GM18870 (cell line): ENCODE data around the gene MYO16.

Experiments
- ATAC-seq: cut with Tn5 transposase; IDR thresholded peaks from one replicate; pipeline ENCODE4 v1.9.1; 2021; ENCODE audit warnings: moderate library complexity; ENCODE audit not compliant: unreplicated experiment

The MYO16 gene

DNA sequence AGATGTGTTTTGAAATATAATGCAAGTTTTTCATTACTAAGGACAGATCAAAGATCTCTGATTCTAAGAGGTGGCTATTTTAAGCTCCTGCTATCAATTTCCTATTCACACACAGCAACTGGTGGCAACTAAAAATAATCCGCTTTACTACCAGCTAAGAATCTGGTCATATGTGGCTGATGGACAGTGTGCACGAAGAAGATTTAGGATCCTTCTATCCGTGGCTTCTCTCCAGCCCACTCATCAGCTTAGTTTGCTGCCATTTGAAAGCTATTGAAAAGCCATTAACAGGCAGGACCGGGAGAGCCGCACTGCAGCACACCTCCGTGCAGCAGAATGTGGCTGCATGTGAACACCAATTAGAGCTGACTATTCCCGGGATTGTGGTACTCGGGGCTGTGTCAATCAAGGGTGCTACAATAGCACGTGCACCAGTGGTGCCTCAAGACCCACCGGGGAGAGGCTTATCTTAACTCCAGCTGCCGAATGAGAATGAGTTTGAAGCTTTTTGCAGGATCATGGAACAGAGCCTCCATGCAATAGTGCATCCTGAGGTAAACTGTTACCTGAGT lies at the start of gene MYO16:
Gene MYO16 (plus strand): TSS at position 431 of the 572 bp plus-strand sequence. CDS start 234 bp downstream, outside the sequence.
- ATAC-seq, result no peak

DNA sequence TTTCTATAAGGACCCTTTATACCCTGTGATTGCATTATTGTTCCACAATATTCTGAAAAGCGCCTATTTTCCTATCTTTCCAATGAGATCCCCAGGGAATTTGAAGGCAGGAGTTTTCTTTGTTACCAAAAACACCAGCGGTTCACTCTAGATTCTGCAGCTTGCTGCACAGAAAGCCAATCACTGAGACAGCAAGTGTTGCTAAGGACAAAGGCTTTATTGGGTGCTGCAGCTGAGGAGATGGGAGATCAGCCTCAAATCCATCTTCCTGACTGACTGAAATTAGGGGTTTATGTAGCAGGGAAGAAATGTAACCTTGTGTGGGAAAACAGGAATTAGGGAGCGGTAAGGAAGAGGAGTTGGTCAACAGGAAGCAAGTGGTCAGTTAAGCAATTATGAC lies 42.6 kb upstream of the MYO16 start:
- ATAC-seq, result no peak

DNA sequence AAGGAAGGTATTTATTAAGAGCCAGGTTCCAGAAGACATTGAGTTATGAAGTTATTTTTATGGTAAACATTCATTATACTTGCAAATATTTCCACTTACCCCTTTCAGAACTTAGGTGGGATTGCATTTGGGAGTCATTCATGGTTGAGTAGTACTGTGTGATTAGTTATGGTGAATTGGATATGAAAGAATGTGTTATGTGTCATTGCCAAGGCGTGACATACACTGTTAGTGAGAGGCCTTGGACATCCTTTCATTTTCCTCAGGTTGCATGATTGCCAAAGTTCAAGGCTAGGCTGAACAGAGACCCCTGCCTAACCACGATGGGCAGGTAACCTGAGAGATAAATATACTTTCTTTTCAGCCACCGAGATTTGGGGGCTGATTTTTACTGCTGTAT lies 40.9 kb upstream of the MYO16 start:
- ATAC-seq, result no peak

DNA sequence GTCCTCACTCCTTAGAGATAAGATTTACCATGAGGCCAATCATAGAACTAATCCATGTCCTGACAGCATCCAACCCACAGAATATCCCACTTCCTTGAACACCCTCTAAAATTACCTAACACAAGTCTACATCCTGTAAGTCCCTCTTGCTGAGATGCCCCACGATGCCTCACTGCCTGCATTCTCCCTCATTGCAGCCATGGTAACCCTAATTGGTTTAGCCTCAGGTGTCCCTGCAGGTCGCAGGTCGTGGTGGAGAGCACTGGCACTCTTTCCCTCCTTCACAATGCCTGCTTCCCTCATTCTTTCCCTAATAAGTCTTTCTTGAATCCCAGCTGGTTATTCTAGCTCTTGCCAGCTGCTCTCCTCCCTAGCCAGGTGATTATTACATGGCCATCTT lies 35.3 kb upstream of the MYO16 start:
- ATAC-seq, result no peak

DNA sequence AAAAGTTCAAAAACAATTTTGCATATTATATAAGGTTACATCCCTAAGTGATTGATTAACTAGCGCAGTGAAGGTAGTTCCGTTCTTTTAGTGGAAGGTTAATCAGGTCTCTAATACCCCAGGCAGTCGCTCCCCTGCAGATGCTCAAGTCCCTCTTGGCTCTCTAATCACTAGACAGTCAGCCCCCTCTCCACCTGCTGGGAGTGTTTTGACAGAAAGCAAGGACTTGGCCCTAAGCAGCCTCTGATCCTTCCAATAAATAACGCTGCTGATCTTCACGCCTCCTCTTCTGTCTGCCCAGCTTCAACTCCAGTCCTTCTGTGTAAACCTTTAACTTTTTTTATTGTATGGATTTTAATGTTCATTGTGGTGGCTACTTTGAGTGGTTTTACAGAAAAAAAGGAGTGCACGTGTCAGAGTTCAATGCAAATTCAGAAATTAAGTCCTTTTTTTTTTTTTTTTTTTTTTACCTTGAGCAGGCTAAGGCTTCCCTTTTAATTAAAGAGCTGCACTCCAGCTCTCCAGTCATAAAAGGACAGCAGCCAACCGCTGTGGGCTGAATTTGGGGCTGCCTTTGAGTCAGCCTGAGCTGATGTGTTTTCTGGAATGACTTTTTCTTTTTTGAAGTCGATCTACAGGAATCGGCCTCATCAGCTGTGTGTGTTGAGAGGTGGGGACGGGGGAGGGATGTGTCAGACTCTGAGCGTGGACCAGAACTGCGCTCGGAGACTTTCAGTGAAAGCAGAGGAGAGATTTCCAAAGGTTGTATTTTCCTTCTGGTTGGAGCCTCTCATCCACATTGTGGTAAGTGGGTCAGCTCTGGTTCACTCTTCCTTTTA lies 33.8 kb upstream of the MYO16 start:
- ATAC-seq, result no peak

DNA sequence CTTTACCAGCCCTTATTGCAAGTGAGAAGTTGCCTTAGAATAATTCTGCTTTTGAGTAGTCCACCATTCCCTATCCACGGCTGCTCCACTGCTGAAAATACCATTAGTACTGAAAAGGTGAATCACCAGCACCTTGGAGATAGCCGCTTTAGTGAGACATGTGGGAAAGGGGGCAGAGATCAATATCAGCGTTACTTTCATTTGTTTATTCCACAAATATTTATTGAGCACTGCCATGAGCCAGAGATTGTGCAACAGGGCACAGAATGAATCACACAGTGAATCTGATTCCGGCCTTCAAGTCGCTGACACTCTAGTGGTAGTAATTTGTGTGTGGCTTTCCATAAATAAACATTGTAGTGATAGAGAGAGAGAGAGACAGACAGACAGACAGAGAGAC lies 31.5 kb upstream of the MYO16 start:
- no peak for ATAC-seq

DNA sequence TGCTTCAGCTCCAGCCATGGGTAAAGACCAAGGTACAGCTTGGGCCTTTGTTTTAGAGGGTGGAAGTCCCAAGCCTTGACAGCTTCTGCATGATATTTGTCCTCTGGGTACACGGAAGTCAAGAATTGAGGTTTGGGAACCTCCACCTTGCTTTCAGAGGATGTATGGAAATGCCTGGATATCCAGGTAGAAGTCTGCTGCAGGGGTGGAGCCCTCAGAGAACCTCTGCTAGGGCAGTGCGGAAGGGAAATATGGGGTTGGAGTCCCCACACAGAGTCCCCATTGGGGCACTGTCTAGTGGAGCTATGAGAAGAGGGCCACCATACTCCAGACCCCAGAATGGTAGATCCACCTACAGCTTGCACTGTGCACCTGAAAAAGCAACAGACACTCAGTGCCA lies 23.0 kb upstream of the MYO16 start:
- no peak for ATAC-seq

DNA sequence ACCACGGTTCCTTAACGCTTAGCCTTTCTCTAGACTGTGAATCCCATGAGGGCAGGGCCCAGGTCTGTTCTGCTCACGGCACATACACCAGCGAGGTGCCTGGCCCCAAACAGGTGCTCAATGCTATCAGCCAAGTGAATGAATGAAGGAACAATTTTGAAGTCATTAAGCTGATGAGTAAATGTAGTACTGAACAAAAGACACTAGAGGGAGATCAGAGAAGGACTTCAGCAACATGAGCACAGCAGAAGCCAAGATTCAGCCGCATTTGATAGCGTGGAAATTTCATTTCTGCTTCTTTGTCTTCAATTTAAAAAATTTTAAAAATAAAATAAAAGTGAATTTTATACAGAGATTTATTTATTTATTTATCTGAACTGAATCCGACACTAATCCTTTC lies 20.1 kb upstream of the MYO16 start:
- no peak for ATAC-seq

DNA sequence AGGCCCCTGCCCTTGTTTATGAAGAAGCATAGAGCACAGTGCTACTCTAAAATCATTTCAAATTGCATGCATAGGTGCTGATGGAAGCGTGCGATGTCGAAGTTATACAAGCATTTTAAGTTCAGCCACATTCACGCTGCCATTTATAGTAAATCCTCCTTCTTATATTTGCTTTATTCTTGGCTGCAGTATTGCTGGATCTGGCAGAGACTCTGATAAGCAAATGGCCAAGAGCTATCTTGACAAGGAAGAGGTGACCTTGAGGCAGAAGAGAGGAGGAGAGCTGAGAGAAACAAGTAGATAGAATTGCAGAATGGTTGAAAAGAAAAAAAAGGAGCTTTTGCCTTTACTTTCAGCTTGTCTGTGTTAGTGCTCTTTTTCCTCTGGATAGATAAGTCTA lies 18.9 kb upstream of the MYO16 start:
- no peak for ATAC-seq

DNA sequence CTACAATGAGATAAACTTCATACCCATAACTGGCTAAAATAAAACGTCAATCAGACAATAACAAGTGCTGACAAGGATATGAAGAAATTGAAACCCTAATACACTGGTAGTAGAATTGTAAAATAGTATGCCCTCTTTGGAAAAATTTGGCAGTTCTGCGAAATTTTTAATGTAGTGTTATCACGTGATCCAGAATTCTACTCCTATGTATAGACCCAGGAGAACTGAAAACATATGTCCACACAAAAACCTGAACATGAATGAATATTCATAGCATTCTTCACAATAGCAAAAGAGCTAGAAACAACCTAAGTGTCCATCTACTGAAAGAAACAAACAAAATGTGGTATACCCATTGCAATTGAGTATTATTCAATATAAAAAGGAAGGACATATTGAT lies 14.2 kb upstream of the MYO16 start:
- ATAC-seq, result no peak

DNA sequence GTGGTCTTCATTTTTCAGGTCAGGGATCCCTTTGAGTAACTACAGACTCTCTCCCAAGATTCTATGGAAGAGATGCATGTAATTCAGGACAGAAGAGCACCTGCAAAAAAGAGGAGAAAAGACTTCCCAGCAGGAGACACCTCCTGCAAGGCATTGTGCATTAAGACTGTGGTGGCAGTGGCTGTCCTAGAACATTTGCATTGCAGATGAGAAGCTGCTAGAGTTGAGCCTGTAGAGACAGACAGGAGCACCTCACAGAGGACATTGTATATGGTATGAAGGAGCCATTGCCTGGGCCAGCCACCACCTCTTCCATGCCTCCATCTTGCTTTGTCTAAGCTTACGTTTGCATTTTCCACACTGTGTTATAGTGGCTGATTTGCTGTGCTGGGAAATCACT lies 11.2 kb upstream of the MYO16 start:
- ATAC-seq, result no peak

DNA sequence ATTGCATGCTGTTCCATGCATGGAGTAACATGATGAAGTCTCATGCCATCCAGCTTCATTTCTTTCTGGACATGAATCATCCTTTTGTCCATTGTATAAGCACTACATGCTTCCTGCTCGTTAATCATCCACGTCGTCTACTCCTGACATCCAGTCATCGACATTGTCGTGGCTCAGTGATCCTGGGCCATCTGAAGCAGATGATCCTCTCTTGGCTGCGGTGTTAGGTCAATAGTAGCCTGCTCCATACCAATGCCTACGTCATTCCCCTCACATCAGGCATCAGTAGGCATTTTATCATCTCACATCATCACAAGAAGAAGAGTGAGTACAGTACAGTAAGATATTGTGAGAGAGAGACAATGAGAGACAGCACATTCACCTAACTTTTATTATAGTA lies 7.9 kb upstream of the MYO16 start:
- no peak for ATAC-seq

DNA sequence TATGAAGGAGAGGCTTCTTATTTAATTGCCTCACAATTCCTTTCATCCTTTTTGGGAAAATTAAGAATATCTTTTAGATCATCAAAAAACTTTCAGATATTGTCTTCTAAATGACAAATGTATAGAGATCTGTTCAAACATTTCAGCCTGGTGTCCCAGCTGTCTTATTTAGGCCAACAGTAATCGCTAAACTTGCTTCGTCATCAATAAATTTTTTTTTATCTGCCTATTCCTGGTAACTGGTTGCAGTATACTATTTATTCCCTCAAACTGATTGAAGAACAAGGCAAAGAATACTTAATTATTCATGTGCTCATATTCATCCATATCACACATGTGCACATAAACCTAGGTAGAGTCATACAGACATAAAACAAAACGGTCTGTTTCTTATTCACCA lies 5.3 kb upstream of the MYO16 start:
- ATAC-seq, result no peak

DNA sequence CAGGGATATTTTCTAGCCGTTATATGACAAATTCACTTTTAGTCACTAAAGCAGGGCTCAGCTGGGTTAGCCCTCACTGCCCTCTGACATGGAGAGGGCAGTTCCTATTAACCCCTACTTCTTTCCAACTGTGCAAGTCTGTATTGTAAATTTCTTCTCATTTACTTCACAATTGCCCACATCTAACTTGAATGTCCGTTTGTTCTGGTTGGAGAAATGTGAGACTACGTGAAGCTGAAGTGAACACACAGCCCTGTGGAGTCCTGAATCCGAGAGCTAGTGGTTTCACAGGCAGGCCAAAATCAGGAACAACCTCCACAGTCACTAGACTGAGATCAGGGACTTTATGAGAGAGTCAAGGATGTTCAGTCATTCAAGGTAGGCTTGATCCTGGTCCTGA lies 4.4 kb upstream of the MYO16 start:
- no peak for ATAC-seq

DNA sequence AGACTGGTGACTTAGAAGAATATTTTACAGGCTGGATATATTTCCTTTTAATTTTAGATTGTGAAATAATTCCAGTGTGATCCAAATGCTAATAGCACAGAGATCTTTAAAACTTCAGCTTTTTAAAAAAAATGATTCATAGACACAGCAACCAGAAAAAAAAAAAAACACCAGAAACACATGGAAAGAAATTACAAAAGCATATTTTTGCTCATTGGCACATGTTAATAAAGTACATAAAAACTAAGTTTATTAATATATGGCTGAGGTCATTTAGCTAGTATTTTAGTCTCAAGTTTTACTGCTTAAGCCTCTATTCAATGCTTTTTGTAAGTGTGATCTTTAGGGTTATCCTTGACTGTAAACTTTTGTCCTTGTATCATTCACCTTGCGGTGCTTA lies 577 bp downstream of the MYO16 start:
- no peak for ATAC-seq

DNA sequence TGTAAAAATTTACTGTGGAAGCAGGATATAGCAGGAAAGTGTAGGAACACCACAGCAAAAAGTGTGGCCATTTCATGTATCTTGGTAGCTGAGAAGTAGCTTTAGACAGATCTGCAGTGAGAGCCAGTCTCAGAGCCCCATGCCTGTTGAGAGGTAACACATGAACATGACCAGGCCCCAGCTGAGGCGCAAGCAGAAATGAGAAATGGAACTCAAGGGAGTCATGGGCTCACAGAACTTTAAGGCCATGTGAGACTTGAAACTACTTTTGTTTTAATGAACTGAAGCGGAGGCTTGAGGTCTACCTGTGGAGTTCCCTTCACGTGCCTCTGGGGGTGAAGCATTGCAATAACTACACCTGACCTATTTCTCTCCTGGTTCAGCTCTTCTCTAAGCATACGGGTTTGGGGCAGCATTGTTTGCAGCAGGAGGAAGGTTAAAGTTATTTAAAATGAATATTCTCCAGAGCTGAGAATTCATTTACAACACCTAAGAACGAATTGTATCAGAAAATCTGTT lies 3.3 kb downstream of the MYO16 start:
- ATAC-seq, result no peak

DNA sequence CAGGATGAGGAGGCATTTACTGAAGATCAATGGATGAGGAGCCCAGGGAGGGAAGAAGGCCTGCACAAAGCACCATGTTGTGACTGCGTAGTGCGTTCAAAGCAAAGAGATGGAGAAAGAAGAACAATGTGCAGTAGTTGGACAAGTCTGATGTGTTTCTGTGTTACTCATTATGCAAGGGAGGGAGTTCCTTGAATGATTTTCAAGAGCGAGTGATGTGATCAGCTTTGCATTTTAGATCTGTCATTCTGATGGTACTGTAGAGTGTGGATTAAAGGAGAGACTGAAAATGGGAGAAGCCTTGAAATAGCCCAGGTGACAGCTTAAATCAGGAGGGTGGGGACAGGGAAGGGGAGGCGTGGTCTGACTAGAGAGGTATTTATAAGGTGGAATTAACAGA lies 9.5 kb downstream of the MYO16 start:
- no peak for ATAC-seq

DNA sequence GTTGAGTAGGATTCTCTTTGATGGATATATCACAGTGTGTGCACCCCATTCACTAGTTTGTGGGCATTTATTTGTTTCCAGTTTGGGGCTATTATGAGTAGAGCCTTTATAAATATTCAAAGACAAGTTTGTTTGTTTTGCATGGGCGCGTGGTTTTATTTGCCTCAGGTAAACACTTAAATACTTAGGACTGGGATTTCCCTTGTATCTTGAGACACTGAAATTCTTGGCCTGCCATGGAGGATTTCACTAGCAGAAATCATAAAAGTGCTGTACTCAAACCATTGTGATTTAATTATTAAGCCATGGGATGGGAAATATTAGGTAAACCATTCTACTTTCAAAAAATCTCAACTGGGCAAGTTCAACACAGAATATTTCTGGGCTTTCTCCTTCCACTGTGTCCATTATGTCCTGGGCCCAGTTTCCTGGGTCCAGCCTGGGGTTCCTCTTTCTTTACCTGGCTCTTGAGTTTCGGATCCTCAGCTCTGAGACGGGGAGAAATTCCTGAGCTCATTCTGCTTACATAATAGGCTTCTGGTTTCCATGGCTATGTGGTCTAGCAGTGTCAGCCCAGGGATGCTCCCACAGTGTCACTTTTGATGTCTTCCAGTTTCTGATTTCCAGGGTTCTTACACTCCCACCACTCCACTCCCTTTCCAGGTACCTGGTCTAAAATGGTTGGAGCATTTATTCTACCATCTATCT lies 14.4 kb downstream of the MYO16 start:
- no peak for ATAC-seq

DNA sequence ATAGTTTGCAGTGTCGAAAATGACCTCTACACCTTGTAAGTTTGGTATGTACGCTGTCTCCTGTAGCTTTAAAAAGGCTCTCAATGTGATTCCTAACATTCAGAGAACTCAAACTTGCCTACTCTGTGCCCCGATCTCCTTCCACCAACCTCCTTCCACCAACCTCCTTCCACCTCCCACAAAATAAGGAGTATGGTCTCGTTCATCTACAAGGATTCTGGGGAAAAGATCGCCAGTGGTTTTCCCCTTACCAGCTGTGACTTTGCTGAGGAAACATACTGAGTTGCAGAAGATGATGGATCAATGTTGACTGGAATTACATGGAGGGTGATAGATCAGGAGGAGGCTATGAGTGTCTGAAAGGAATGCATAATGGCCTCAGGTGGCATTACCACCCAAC lies 16.0 kb downstream of the MYO16 start:
- ATAC-seq, result no peak

DNA sequence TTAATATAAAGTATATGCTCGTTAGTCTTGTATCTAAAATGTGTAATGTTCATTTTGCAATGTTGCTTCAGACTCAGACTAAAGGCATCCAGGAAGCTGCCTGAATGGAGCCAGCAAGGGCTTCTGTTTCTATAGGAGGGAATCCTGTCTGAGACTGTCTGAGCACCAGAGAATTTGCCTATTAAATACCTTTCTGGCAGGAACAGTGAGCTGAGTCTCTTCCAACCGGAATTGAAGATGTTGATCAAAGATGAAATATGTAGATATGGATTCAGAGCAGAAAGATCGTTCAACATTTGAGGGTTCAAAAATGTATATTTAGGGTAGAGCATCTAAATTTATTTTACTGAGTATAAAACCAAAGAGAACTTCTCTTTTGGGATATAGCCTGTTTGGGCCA lies 20.9 kb downstream of the MYO16 start:
- ATAC-seq, result no peak

DNA sequence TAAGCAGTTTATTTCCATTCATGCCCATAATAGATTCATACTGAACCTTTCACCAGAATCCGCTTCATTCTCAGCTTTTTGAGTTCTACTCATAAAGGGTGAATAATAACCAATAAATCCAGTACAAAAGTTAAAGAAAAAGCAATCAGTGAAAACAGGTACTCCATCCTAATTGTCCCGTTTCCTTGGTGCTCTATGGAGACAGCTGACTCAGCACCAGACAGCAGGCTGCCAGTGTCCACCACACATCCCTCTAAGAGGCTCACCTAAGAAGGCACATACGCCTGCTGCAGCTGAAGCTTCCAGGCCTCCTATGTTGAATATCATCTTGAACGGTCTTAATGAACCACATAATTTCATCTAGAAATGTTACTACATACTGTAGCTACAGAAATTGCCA lies 27.3 kb downstream of the MYO16 start:
- no peak for ATAC-seq

DNA sequence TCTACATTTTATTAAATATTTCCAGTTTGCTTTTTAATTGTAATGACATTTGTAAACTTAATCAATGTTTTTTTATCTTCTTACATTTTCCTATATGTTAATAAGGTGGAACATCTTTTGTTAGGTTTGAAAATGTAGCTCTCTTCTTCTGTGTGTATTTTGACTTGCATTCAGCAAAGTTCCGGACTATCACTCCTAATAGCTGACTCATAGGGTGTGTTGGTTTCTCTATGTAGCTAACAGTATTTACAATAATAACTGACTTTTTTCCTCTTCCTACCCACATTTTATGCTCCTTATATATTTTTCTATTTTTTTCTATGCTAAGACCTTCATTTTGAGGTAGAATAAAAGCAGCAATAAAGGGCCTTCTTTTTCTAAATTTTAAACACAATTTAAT lies 28.1 kb downstream of the MYO16 start:
- ATAC-seq, result no peak
